Measurements from ENCODE around the gene DBET. TPM values are rescaled to one million over a fixed set of nuclear protein-coding genes. Genes with fewer than 3 reads are reported as not detected.
"Not testable (repeated sequence)": the region's sequence is repeated elsewhere in the genome, so short reads cannot be mapped to it uniquely, and the experiment has no call there.

DBET gene
- total RNA-seq, 1 experiment from 2014 or later: not detected

- intact Hi-C loops (cut with micrococcal nuclease); H3K4me1 Mint-ChIP-seq (ENCODE audit: insufficient read depth, unreplicated experiment); H3K36me3 Mint-ChIP-seq (ENCODE audit: insufficient read depth, unreplicated experiment); BruUV-seq (replicated peaks); H3K9me3 Mint-ChIP-seq (ENCODE audit: unreplicated experiment); CTCF ChIA-PET; H3K4me3 Mint-ChIP-seq (ENCODE audit: unreplicated experiment); H3K27me3 Mint-ChIP-seq (ENCODE audit: insufficient read depth, unreplicated experiment); H3K27ac Mint-ChIP-seq (ENCODE audit: low read depth, unreplicated experiment); DNase-seq (ENCODE audit: unreplicated experiment); POLR2A ChIA-PET: not testable (repeated sequence)
Observed at GRCh38 chr4:190095335-190095734, 31.0 kb downstream of the DBET start.

- H3K4me1 Mint-ChIP-seq (ENCODE audit: insufficient read depth, unreplicated experiment); H3K27ac Mint-ChIP-seq (ENCODE audit: low read depth, unreplicated experiment); H3K4me3 Mint-ChIP-seq (ENCODE audit: unreplicated experiment); H3K9me3 Mint-ChIP-seq (ENCODE audit: unreplicated experiment); intact Hi-C loops (cut with micrococcal nuclease); H3K36me3 Mint-ChIP-seq (ENCODE audit: insufficient read depth, unreplicated experiment); DNase-seq (ENCODE audit: unreplicated experiment); POLR2A ChIA-PET; BruUV-seq (replicated peaks); CTCF ChIA-PET; H3K27me3 Mint-ChIP-seq (ENCODE audit: insufficient read depth, unreplicated experiment): not testable (repeated sequence)
Observed at GRCh38 chr4:190099605-190100004, 35.3 kb downstream of the DBET start.

GRCh38 chr4:190101525-190101924 lies 37.2 kb downstream of the DBET start:
- DNase-seq (ENCODE audit: unreplicated experiment); H3K4me3 Mint-ChIP-seq (ENCODE audit: unreplicated experiment); H3K9me3 Mint-ChIP-seq (ENCODE audit: unreplicated experiment); BruUV-seq (replicated peaks); intact Hi-C loops (cut with micrococcal nuclease); H3K4me1 Mint-ChIP-seq (ENCODE audit: insufficient read depth, unreplicated experiment); POLR2A ChIA-PET; CTCF ChIA-PET; H3K27ac Mint-ChIP-seq (ENCODE audit: low read depth, unreplicated experiment); H3K27me3 Mint-ChIP-seq (ENCODE audit: insufficient read depth, unreplicated experiment); H3K36me3 Mint-ChIP-seq (ENCODE audit: insufficient read depth, unreplicated experiment): not testable (repeated sequence)

- BruUV-seq (replicated peaks); H3K4me3 Mint-ChIP-seq (ENCODE audit: unreplicated experiment); DNase-seq (ENCODE audit: unreplicated experiment): not testable (repeated sequence)
Observed at GRCh38 chr4:190106191-190106590, 41.9 kb downstream of the DBET start.

GRCh38 chr4:190106611-190107480 lies 42.5 kb downstream of the DBET start:
- not testable (repeated sequence) for H3K27ac Mint-ChIP-seq (ENCODE audit: low read depth, unreplicated experiment); H3K9me3 Mint-ChIP-seq (ENCODE audit: unreplicated experiment); BruUV-seq (replicated peaks)

More at GRCh38 chr4:190106191-190106590, 41.9 kb downstream of the DBET start:
- H3K4me1 Mint-ChIP-seq (ENCODE audit: insufficient read depth, unreplicated experiment); H3K27ac Mint-ChIP-seq (ENCODE audit: low read depth, unreplicated experiment); POLR2A ChIA-PET; H3K27me3 Mint-ChIP-seq (ENCODE audit: insufficient read depth, unreplicated experiment); H3K36me3 Mint-ChIP-seq (ENCODE audit: insufficient read depth, unreplicated experiment); H3K9me3 Mint-ChIP-seq (ENCODE audit: unreplicated experiment); intact Hi-C loops (cut with micrococcal nuclease); CTCF ChIA-PET: not testable (repeated sequence)

GRCh38 chr4:190107766-190108485 lies 43.6 kb downstream of the DBET start:
- BruUV-seq (replicated peaks); H3K9me3 Mint-ChIP-seq (ENCODE audit: unreplicated experiment); H3K4me3 Mint-ChIP-seq (ENCODE audit: unreplicated experiment); CTCF ChIA-PET; H3K4me1 Mint-ChIP-seq (ENCODE audit: insufficient read depth, unreplicated experiment); POLR2A ChIA-PET; H3K36me3 Mint-ChIP-seq (ENCODE audit: insufficient read depth, unreplicated experiment); H3K27ac Mint-ChIP-seq (ENCODE audit: low read depth, unreplicated experiment); intact Hi-C loops (cut with micrococcal nuclease); H3K27me3 Mint-ChIP-seq (ENCODE audit: insufficient read depth, unreplicated experiment); DNase-seq (ENCODE audit: unreplicated experiment): not testable (repeated sequence)

More at GRCh38 chr4:190106611-190107480, 42.5 kb downstream of the DBET start:
- intact Hi-C loops (cut with micrococcal nuclease); DNase-seq (ENCODE audit: unreplicated experiment); H3K4me1 Mint-ChIP-seq (ENCODE audit: insufficient read depth, unreplicated experiment); H3K27me3 Mint-ChIP-seq (ENCODE audit: insufficient read depth, unreplicated experiment); H3K4me3 Mint-ChIP-seq (ENCODE audit: unreplicated experiment); POLR2A ChIA-PET; CTCF ChIA-PET; H3K36me3 Mint-ChIP-seq (ENCODE audit: insufficient read depth, unreplicated experiment): not testable (repeated sequence)

- H3K4me1 Mint-ChIP-seq (ENCODE audit: insufficient read depth, unreplicated experiment); H3K9me3 Mint-ChIP-seq (ENCODE audit: unreplicated experiment); CTCF ChIA-PET; POLR2A ChIA-PET; BruUV-seq (replicated peaks); H3K36me3 Mint-ChIP-seq (ENCODE audit: insufficient read depth, unreplicated experiment); H3K27me3 Mint-ChIP-seq (ENCODE audit: insufficient read depth, unreplicated experiment); DNase-seq (ENCODE audit: unreplicated experiment); intact Hi-C loops (cut with micrococcal nuclease); H3K27ac Mint-ChIP-seq (ENCODE audit: low read depth, unreplicated experiment); H3K4me3 Mint-ChIP-seq (ENCODE audit: unreplicated experiment): not testable (repeated sequence)
Observed at GRCh38 chr4:190108756-190109155, 44.5 kb downstream of the DBET start.

GRCh38 chr4:190109390-190110011 lies 45.2 kb downstream of the DBET start:
- CTCF ChIA-PET; H3K4me3 Mint-ChIP-seq (ENCODE audit: unreplicated experiment); DNase-seq (ENCODE audit: unreplicated experiment); H3K27ac Mint-ChIP-seq (ENCODE audit: low read depth, unreplicated experiment); H3K27me3 Mint-ChIP-seq (ENCODE audit: insufficient read depth, unreplicated experiment); POLR2A ChIA-PET; H3K4me1 Mint-ChIP-seq (ENCODE audit: insufficient read depth, unreplicated experiment); intact Hi-C loops (cut with micrococcal nuclease); BruUV-seq (replicated peaks); H3K9me3 Mint-ChIP-seq (ENCODE audit: unreplicated experiment); H3K36me3 Mint-ChIP-seq (ENCODE audit: insufficient read depth, unreplicated experiment): not testable (repeated sequence)

- CTCF ChIA-PET; H3K9me3 Mint-ChIP-seq (ENCODE audit: unreplicated experiment); BruUV-seq (replicated peaks); H3K4me1 Mint-ChIP-seq (ENCODE audit: insufficient read depth, unreplicated experiment); H3K36me3 Mint-ChIP-seq (ENCODE audit: insufficient read depth, unreplicated experiment); intact Hi-C loops (cut with micrococcal nuclease); H3K4me3 Mint-ChIP-seq (ENCODE audit: unreplicated experiment); POLR2A ChIA-PET; H3K27me3 Mint-ChIP-seq (ENCODE audit: insufficient read depth, unreplicated experiment); H3K27ac Mint-ChIP-seq (ENCODE audit: low read depth, unreplicated experiment); DNase-seq (ENCODE audit: unreplicated experiment): not testable (repeated sequence)
Observed at GRCh38 chr4:190110033-190110432, 45.7 kb downstream of the DBET start.
